ENCODE data around the gene SERTAD1. TPM values are rescaled to one million over a fixed set of nuclear protein-coding genes. Genes with fewer than 3 reads are reported as not detected.

The SERTAD1 gene
- total RNA-seq, 1 donor from 2014 or later = 2.4 TPM

DNA sequence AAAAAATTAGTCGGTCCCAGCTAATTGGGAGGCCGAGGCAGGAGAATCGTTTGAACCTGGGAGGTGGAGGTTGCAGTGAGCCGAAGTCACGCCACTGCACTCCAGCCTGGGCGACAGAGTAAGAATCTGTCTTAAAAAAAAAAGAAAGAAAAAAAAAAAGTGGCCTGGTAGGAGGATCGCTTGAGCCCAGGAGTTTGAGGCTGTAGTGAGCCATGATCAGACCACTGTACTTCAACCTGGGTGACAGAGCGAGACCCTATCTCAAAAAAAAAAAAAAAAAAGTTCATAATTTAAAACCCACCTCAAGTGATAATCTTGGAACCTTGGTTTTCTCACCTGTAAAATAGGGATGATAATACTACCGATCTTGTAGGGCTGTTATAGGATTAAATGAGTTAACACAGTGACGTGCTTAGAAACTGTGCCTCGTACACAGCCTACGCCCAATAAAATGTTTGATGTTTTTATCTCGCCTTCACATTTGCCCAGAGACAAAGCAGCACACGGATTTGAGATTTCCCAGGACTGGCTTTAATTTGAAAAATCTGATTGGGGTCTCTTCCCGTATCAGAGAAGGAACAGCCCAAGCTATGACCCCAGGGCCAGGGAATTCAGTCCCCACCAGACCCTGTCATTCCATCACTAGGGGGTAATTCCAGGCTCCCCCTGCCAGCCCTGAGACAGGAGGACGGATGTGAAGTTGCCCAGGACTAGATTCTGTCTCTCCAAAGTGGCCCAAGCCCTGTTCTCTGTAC lies 3.6 kb downstream of the SERTAD1 start:
- Histone ChIP-seq H3K4me3 (no peak overlapping the region), H3K27me3 (no peaks in the 10 kb centered on the region), H3F3A (ENCODE audit: low read depth) (peaks cover 47% of the 10 kb centered on the region), H3K4me1 (peaks cover 17% of the 10 kb centered on the region), H3K9me3 (ENCODE audit: low read depth) (no peaks in the 10 kb centered on the region), H2AFZ (replicated peaks) (no peak overlapping the region), H3K9ac (no peak overlapping the region), H3K36me3 (no peaks in the 10 kb centered on the region), H3K4me2 (peak overlapping the region; percentile 89), H3K79me2 (ENCODE audit: low read depth) (peaks cover 7% of the 10 kb centered on the region), H4K20me1 (ENCODE audit: low read depth) (no peaks in the 10 kb centered on the region), H3K27ac (peak overlapping the region; percentile 88)
- H3K9me3 Mint-ChIP-seq = no peaks in the 10 kb centered on the region
- H3K4me1 Mint-ChIP-seq = peaks cover 32% of the 10 kb centered on the region
- TF ChIP-seq EZH2phosphoT487 (IDR thresholded peaks at IDR 0.05) = no peak
- no peak for TF ChIP-seq EZH2 (IDR thresholded peaks at IDR 0.05)
- TF ChIP-seq, protein P1, sequence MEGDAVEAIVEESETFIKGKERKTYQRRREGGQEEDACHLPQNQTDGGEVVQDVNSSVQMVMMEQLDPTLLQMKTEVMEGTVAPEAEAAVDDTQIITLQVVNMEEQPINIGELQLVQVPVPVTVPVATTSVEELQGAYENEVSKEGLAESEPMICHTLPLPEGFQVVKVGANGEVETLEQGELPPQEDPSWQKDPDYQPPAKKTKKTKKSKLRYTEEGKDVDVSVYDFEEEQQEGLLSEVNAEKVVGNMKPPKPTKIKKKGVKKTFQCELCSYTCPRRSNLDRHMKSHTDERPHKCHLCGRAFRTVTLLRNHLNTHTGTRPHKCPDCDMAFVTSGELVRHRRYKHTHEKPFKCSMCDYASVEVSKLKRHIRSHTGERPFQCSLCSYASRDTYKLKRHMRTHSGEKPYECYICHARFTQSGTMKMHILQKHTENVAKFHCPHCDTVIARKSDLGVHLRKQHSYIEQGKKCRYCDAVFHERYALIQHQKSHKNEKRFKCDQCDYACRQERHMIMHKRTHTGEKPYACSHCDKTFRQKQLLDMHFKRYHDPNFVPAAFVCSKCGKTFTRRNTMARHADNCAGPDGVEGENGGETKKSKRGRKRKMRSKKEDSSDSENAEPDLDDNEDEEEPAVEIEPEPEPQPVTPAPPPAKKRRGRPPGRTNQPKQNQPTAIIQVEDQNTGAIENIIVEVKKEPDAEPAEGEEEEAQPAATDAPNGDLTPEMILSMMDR (IDR thresholded peaks at IDR 0.05) = no peak
- peak overlapping the region; percentile 70 for H3K27ac Mint-ChIP-seq
- peaks cover 11% of the 10 kb centered on the region for H3K27me3 Mint-ChIP-seq (ENCODE audit: insufficient read depth, low read depth)
- no peaks in the 10 kb centered on the region for H3K36me3 Mint-ChIP-seq
- H3K4me3 Mint-ChIP-seq = peak overlapping the region; percentile 80
- no peak for DNase-seq (ENCODE audit: low spot score)

- peaks cover 42% of the 10 kb centered on the region for H3F3A ChIP-seq (ENCODE audit: low read depth)
- peak overlapping the region; percentile 56 for H3K4me3 ChIP-seq
- peak overlapping the region; percentile 82 for H2AFZ ChIP-seq (replicated peaks)
- no peak overlapping the region for H3K9ac ChIP-seq
- no peaks in the 10 kb centered on the region for H3K36me3 ChIP-seq
- H3K27me3 Mint-ChIP-seq (ENCODE audit: insufficient read depth, low read depth) = peaks cover 11% of the 10 kb centered on the region
- H3K4me1 Mint-ChIP-seq = peaks cover 32% of the 10 kb centered on the region
- peak overlapping the region; percentile 80 for H3K4me3 Mint-ChIP-seq
- peaks cover 20% of the 10 kb centered on the region for H3K4me1 ChIP-seq
- H3K9me3 Mint-ChIP-seq = no peaks in the 10 kb centered on the region
- H3K27ac Mint-ChIP-seq = peak overlapping the region; percentile 79
- H3K36me3 Mint-ChIP-seq = no peaks in the 10 kb centered on the region
- peaks cover 7% of the 10 kb centered on the region for H3K79me2 ChIP-seq (ENCODE audit: low read depth)
- H4K20me1 ChIP-seq (ENCODE audit: low read depth) = no peaks in the 10 kb centered on the region
- H3K9me3 ChIP-seq (ENCODE audit: low read depth) = no peaks in the 10 kb centered on the region
- peak; percentile 95 for DNase-seq (ENCODE audit: low spot score)
- TF ChIP-seq, protein P1 (IDR thresholded peaks at IDR 0.05) = peak; percentile 88
- no peak for TF ChIP-seq EZH2 (IDR thresholded peaks at IDR 0.05)
- TF ChIP-seq EZH2phosphoT487 (IDR thresholded peaks at IDR 0.05) = no peak
- peak overlapping the region; percentile 88 for H3K27ac ChIP-seq
- no peaks in the 10 kb centered on the region for H3K27me3 ChIP-seq
- peak overlapping the region; percentile 89 for H3K4me2 ChIP-seq
These were observed 4.7 kb downstream of the SERTAD1 start for GRCh38 chr19:40420766-40421765.

DNA sequence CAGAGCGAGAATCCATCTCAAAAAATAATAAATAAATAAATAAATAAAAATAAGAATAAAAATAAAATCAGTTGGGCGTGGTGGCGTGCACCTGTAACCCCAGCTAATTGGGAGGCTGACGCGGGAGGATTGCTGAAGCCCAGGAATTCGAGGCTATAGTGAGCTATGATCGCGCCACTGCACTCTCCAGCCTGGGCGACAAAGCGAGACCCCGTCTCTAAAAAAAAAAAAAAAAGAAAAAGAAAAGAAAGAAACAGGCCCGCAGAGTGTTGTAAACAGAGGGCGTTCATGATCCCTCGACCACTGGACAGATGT lies 5.4 kb downstream of the SERTAD1 start:
- Mint-ChIP-seq H3K4me1 (peaks cover 32% of the 10 kb centered on the region), H3K9me3 (no peaks in the 10 kb centered on the region), H3K4me3 (peak overlapping the region; percentile 78), H3K36me3 (no peaks in the 10 kb centered on the region), H3K27me3 (ENCODE audit: insufficient read depth, low read depth) (peaks cover 7% of the 10 kb centered on the region), H3K27ac (no peak overlapping the region)
- peaks cover 20% of the 10 kb centered on the region for H3K4me1 ChIP-seq
- no peak for DNase-seq (ENCODE audit: low spot score)
- H2AFZ ChIP-seq (replicated peaks) = peak overlapping the region; percentile 82
- peak overlapping the region; percentile 89 for H3K4me2 ChIP-seq
- H3K9ac ChIP-seq = no peak overlapping the region
- H3F3A ChIP-seq (ENCODE audit: low read depth) = peaks cover 38% of the 10 kb centered on the region
- H3K36me3 ChIP-seq = no peaks in the 10 kb centered on the region
- no peaks in the 10 kb centered on the region for H3K27me3 ChIP-seq
- no peak for TF ChIP-seq EZH2phosphoT487 (IDR thresholded peaks at IDR 0.05)
- TF ChIP-seq EZH2 (IDR thresholded peaks at IDR 0.05) = no peak
- TF ChIP-seq, protein P1 (IDR thresholded peaks at IDR 0.05) = no peak
- no peaks in the 10 kb centered on the region for H4K20me1 ChIP-seq (ENCODE audit: low read depth)
- no peaks in the 10 kb centered on the region for H3K9me3 ChIP-seq (ENCODE audit: low read depth)
- peaks cover 7% of the 10 kb centered on the region for H3K79me2 ChIP-seq (ENCODE audit: low read depth)
- peak overlapping the region; percentile 56 for H3K4me3 ChIP-seq
- no peak overlapping the region for H3K27ac ChIP-seq

Data from neural progenitor cell (in vitro differentiated cells).